HCT116 (cell line): Measurements from ENCODE around the gene SHANK3. TPM values are rescaled to one million over a fixed set of nuclear protein-coding genes. Genes with fewer than 3 reads are reported as not detected.

ENCODE experiments used
- ATAC-seq: fragments of 200-7000 bp; cut with Tn5 transposase; 2 replicates; pipeline ENCODE4 v1.9.1; 2020; ENCODE audit warnings: mild to moderate bottlenecking, moderate library complexity
- BruUV-seq: library from RNA; stranded (reverse); fragments of 400-500 nt; replicated peaks from 2 replicates; lab custom pipeline; 2021; lab: Mats Ljungman, UMichigan
- CTCF ChIA-PET: fragments of 300-600 bp; sonication (Branson Sonifier 250); formaldehyde crosslinking; loops from one replicate; lab custom pipeline; 2021; ENCODE audit warnings: antibody characterized with exemption; lab: Charles Lee
- POLR2A ChIA-PET: fragments of 300-600, 350-600 bp; sonication (Branson Sonifier 250); formaldehyde crosslinking; loops from one replicate; lab custom pipeline; 2021; ENCODE audit warnings: antibody characterized with exemption; lab: Charles Lee
- RAD21 ChIA-PET, 2 experiments: fragments of 300-600 bp; sonication (Branson Sonifier 250); formaldehyde crosslinking; loops; one replicate each; lab custom pipeline; 2023; ENCODE audit warnings: low total read pairs in 2 of 2; ENCODE audit not compliant: uncharacterized antibody in 2 of 2, unreplicated experiment in 2 of 2, low non-redundant PET in 1 of 2; lab: Charles Lee
- DNase-seq: peaks from one replicate; pipeline ENCODE4 v3.0.0-alpha.2; 2010; ENCODE audit warnings: low read depth, low spot score
- H2AFZ ChIP-seq: fragments of 200-600 bp; shearing (Covaris generic), sonication (generic); 2 replicates; pipeline ENCODE4 v1.6.1; 2017; ENCODE audit warnings: low read depth, mixed run types, mixed read lengths, antibody characterized with exemption, low read length; ENCODE audit not compliant: poor library complexity, severe bottlenecking
- H3K27ac ChIP-seq: 2 replicates; pipeline ENCODE4 v1.5.1; 2012; ENCODE audit warnings: low read depth, low read length
- H3K27me3 ChIP-seq: fragments of 200-600 bp; sonication (generic); 2 replicates; pipeline ENCODE4 v1.6.1; 2016; ENCODE audit warnings: mixed run types, low read length, mixed read lengths; ENCODE audit not compliant: insufficient read depth
- H3K36me3 ChIP-seq, 2 experiments: fragments of 200-500 bp in 1 of 2; fragments of 200-600 bp in 1 of 2; sonication (Bioruptor generic) in 1 of 2; sonication (generic) in 1 of 2; 2 replicates each; pipeline versions ENCODE4 v1.5.1 to v1.6.1; 2014 to 2016; ENCODE audit warnings: low read length in 2 of 2, inconsistent platforms in 1 of 2, mixed read lengths in 1 of 2, mixed run types in 1 of 2; ENCODE audit not compliant: insufficient read depth in 2 of 2, control insufficient read depth in 1 of 2
- H3K4me1 ChIP-seq, 2 experiments: fragments of 200-600 bp in 1 of 2; sonication (generic) in 1 of 2; 2 replicates each; pipeline versions ENCODE4 v1.5.1 to v1.6.1; 2012 to 2017; ENCODE audit warnings: low read length in 2 of 2, inconsistent platforms in 1 of 2, mild to moderate bottlenecking in 1 of 2, mixed read lengths in 1 of 2, mixed run types in 1 of 2, moderate library complexity in 1 of 2; ENCODE audit not compliant: insufficient read depth in 2 of 2, control insufficient read depth in 1 of 2
- H3K4me2 ChIP-seq: fragments of 200-600 bp; sonication (generic); 2 replicates; pipeline ENCODE4 v1.6.1; 2017; ENCODE audit warnings: mixed run types, low read length, mixed read lengths
- H3K4me3 ChIP-seq, 2 experiments: fragments of 200-600 bp in 1 of 2; sonication (generic) in 1 of 2; replicated peaks in 1 of 2; 2 replicates each; pipeline ENCODE4 v1.5.1; 2011 to 2016; ENCODE audit warnings: low read length in 2 of 2, control low read depth in 1 of 2, low read depth in 1 of 2, mild to moderate bottlenecking in 1 of 2, mixed read lengths in 1 of 2, mixed run types in 1 of 2
- H3K79me2 ChIP-seq: fragments of 200-600 bp; sonication (generic); 2 replicates; pipeline ENCODE4 v1.6.1; 2017; ENCODE audit warnings: mild to moderate bottlenecking, mixed run types, low read length, moderate library complexity, mixed read lengths; ENCODE audit not compliant: insufficient read depth
- H3K9ac ChIP-seq: fragments of 200-600 bp; sonication (generic); 2 replicates; pipeline ENCODE4 v1.6.1; 2016; ENCODE audit warnings: low read length, mixed read lengths
- H3K9me2 ChIP-seq: fragments of 200-600 bp; sonication (generic), shearing (Covaris generic); 2 replicates; pipeline ENCODE4 v1.6.1; 2017; ENCODE audit warnings: mixed run types, mild to moderate bottlenecking, moderate library complexity; ENCODE audit not compliant: insufficient read depth
- H3K9me3 ChIP-seq, 2 experiments: fragments of 200-500 bp in 1 of 2; fragments of 200-600 bp in 1 of 2; sonication (Bioruptor generic) in 1 of 2; sonication (generic) in 1 of 2; 2 replicates each; pipeline ENCODE4 v1.6.1; 2014 to 2017; ENCODE audit warnings: low read length in 2 of 2, mixed read lengths in 2 of 2, inconsistent platforms in 1 of 2, low read depth in 1 of 2, mild to moderate bottlenecking in 1 of 2, mixed run types in 1 of 2, moderate library complexity in 1 of 2; ENCODE audit not compliant: control insufficient read depth in 1 of 2, insufficient read depth in 1 of 2
- H4K20me1 ChIP-seq: fragments of 200-600 bp; sonication (generic), shearing (Covaris generic); 2 replicates; pipeline ENCODE4 v1.6.1; 2017; ENCODE audit warnings: mixed run types, mild to moderate bottlenecking, moderate library complexity; ENCODE audit not compliant: insufficient read depth
- CBX3 ChIP-seq: IDR thresholded peaks from 2 replicates; pipeline ENCODE4 v1.6.1; 2012; ENCODE audit warnings: low read depth
- EZH2 ChIP-seq: fragments of 200-600 bp; sonication (generic); IDR thresholded peaks from 2 replicates; pipeline ENCODE4 v1.6.1; 2017; ENCODE audit warnings: antibody characterized with exemption, mixed run types
- MAX ChIP-seq: IDR thresholded peaks from 2 replicates; pipeline ENCODE4 v1.6.1; 2012
- POLR2A ChIP-seq: IDR thresholded peaks from 2 replicates; pipeline ENCODE4 v1.7.0; 2011; ENCODE audit warnings: borderline replicate concordance; ENCODE audit not compliant: insufficient read depth, insufficient read length; ENCODE audit errors: extremely low read depth
- REST ChIP-seq: IDR thresholded peaks from 2 replicates; pipeline ENCODE4 v1.6.1; 2012; ENCODE audit warnings: low read depth
- SP1 ChIP-seq: IDR thresholded peaks from 2 replicates; pipeline ENCODE4 v1.6.1; 2012; ENCODE audit warnings: low read depth
- SRF ChIP-seq: IDR thresholded peaks from 2 replicates; pipeline ENCODE4 v1.6.1; 2012; ENCODE audit warnings: low read depth
- ZBTB33 ChIP-seq: IDR thresholded peaks from 2 replicates; pipeline ENCODE4 v1.6.1; 2011; ENCODE audit warnings: mild to moderate bottlenecking, low read length, moderate library complexity; ENCODE audit not compliant: insufficient replicate concordance; ENCODE audit errors: extremely low read depth
- ZNF274 ChIP-seq: fragments of 200-500 bp; sonication (Bioruptor generic); IDR thresholded peaks from 2 replicates; pipeline ENCODE4 v1.6.1; 2014; ENCODE audit warnings: mild to moderate bottlenecking, low read depth, low read length, inconsistent platforms
- intact Hi-C: fragments of 100-400 bp; cut with micrococcal nuclease; formaldehyde crosslinking; loops from 2 replicates; pipeline ENCODE4 v1.10.0; 2022
- total RNA-seq: library from RNA; stranded (reverse); gene quantifications from one replicate; pipeline ENCODE4 v1.2.1, GENCODE V29; 2021; ENCODE audit not compliant: unreplicated experiment
- TF ChIP-seq, protein P1 (sequence below): IDR thresholded peaks from 2 replicates; pipeline ENCODE4 v1.6.1; 2012

Gene SHANK3
- total RNA-seq, 1 experiment from 2014 or later, result 16.0 TPM

- no peak overlapping the region for H2AFZ ChIP-seq
- H3K9ac ChIP-seq, result no peak overlapping the region
- ChIA-PET RAD21 (no interaction called here), CTCF (no interaction called here), POLR2A (no interaction called here)
- no peaks in the 10 kb centered on the region for H3K4me1 ChIP-seq
- no peaks in the 10 kb centered on the region for H3K79me2 ChIP-seq
- H3K27ac ChIP-seq, result no peak overlapping the region
- DNase-seq (no peak), ATAC-seq (no peak)
- no peaks in the 10 kb centered on the region for H3K27me3 ChIP-seq
- no peaks in the 10 kb centered on the region for H3K9me3 ChIP-seq
- H3K36me3 ChIP-seq, result no peaks in the 10 kb centered on the region
- no peaks in the 10 kb centered on the region for H4K20me1 ChIP-seq
- intact Hi-C loops, result no loop called here
- H3K4me2 ChIP-seq, result no peak overlapping the region
- no TSS peak for BruUV-seq
- H3K4me3 ChIP-seq, result no peak overlapping the region
- no peak for TF ChIP-seq REST
- TF ChIP-seq POLR2A, result no peak
- TF ChIP-seq SP1, result no peak
- TF ChIP-seq, protein P1, sequence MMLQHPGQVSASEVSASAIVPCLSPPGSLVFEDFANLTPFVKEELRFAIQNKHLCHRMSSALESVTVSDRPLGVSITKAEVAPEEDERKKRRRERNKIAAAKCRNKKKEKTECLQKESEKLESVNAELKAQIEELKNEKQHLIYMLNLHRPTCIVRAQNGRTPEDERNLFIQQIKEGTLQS, result no peak
- no peak for TF ChIP-seq CBX3
- no peak for TF ChIP-seq EZH2
- TF ChIP-seq SRF, result no peak
- no peak for TF ChIP-seq MAX
- TF ChIP-seq ZNF274, result no peak
- no peak for TF ChIP-seq ZBTB33
- H3K9me2 ChIP-seq, result no peaks in the 10 kb centered on the region
Observed at GRCh38 chr22:50684501-50684900, 11.9 kb downstream of the SHANK3 start.
